GM21529 (cell line): ENCODE results near the gene AMPD3.

ENCODE experiments used
- ATAC-seq: cut with Tn5 transposase; IDR thresholded peaks from one replicate; pipeline ENCODE4 v1.9.1; 2021; ENCODE audit not compliant: unreplicated experiment

The AMPD3 gene

DNA sequence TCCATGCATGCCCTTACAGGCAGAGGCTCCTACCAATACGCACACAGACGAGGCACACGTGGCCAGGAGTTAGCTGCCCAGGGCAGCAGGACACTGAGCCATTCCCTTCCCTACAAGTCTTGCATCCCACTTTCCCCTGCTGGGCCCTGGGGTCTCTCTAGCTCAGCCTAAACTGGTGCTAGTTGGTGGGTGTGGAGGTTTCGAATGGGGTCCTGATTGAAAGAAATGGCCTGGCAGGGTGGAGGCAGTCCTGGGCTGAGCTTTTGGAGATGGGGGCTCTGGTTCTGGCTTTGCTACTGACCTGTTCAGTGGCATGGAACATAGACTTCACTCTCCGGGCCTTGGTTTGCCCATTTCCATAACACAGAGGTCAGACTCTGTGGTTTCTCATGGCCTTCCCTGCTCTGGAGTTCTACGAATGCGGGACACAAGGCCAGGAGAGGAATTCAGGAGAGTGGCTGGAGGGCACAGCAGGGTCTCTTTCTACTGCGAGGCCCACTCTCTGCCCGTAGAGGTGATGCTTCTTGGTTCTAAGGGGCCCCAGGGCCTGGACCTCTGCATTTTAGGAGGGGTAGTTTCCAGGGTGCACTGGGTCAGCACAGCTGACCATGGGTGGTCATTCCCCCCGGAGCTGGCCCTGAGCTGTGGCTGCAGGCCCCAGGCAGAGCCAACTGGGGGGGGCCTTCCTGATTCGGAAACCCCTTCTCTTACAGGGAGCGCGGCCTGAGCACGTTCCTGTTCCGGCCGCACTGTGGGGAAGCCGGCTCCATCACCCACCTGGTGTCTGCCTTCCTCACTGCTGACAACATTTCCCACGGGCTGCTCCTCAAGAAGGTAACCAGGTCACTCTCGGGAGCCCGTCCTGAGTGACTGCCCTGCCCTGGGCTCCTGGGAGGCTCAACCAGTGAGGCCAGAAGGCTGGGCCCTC lies 46.0 kb downstream of the AMPD3 start:
- ATAC-seq, result no peak

DNA sequence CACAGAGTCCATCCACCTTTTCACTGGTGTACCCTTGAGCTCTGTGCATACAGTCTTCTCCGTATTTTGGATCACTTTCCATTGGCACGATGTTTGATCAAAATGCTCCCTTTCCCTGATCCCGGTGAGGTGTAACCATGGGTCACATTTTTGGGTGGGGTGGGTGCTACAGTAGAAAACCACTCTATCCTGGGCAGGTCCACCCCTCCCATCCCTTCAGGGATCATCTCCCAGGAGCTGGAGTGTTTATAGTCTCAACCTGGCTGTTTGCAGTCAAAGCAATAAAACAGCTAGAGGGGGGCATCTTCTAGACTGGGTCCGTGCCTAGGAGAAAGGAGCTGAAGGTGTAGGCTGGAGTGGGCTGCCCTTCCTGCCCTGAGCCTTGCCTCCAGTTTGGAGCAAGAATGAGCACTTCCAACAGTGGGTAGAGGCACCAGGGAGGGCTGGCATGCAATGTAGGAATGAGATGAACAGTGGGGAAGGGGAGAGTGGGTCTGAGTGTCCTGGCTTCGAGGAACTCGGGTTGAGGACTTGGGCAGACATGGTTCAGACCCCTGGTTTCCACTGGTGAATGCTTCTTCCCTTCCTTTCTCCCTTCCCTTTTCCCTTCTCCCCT lies 47.1 kb downstream of the AMPD3 start:
- ATAC-seq, result no peak

DNA sequence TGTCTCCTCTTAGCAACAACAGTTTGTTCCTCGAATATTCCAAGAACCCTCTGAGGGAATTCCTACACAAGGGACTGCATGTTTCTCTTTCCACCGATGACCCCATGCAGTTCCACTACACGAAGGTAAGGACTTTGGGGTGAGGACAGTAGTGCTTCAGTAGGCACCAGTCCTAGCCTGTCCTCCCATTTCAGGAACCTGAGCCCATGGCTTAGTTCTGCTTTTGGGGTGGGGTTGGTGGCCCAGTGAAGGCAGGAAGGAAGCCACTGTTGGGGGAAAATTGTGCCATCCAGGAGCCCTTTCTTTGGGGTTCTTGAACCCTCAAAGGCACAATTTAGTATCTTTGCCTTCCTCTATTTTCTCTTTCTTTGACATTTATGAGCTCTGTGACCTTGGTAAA lies 47.7 kb downstream of the AMPD3 start:
- ATAC-seq, result no peak

DNA sequence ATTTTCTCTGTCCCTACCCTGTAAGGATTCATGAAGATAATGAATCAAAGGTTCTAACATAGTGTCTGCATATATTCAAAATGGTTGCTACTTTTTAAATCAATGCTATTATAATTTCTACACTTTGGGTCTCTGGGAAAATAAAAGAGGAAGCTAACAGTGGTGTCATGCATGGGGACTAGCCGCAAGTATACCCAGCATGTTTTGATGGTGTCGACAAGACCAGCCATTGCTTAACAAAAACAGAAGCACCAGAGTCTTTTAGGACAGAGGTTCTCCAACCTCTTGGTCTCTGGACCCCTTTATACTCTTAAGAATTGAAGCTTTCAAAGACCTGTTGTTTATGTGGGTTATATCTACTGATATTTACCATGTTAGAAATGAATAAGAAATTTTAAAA lies 48.2 kb downstream of the AMPD3 start:
- no peak for ATAC-seq

DNA sequence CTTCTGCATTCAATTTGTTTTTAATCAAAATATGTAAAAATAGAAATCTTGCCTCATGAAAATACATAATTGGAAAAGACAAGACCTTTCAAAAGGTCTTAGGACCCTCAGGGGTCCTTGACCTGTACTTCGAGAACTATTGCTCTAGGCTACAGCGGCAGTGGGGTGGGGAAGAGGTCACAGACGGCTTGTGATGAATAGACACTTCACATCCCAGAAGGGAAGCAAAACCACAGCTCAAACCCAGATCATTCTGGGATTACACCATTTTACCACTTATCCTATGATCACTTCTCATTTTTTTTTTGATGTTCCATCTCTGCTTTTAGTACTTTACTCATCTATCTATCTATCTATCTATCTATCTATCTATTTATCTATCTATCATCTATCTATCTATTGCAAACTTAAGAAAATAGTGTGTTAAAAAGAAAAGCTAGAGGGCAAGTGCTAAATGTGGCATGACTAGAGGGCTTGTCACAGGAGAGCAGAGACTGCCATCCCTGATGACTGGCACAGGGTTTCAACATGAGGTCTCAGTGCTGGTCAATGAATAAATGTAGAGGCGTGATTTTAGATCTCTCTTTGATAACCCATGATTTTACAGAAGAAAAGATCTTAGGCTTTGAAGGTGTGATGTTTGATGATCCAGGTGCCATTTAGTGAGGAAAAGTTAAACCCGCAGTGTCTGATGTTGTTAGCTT lies 48.9 kb downstream of the AMPD3 start:
- no peak for ATAC-seq

DNA sequence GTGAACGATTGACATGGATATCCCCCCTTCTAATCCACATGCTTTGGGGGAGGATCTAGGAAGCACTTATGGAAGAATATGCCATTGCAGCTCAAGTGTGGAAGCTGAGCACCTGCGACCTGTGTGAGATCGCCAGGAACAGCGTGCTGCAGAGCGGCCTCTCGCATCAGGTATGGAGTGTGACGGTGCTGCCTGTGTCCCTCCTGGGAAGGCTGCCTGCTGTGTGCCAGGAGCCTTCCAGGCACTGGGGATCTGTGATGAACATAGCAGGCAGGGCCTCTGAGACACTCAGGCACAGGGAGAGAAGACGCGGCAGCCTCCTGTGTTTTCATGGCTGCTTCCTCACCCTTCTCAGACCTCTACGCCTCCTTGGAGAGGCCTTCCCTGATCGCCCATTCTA lies 49.4 kb downstream of the AMPD3 start:
- no peak for ATAC-seq

DNA sequence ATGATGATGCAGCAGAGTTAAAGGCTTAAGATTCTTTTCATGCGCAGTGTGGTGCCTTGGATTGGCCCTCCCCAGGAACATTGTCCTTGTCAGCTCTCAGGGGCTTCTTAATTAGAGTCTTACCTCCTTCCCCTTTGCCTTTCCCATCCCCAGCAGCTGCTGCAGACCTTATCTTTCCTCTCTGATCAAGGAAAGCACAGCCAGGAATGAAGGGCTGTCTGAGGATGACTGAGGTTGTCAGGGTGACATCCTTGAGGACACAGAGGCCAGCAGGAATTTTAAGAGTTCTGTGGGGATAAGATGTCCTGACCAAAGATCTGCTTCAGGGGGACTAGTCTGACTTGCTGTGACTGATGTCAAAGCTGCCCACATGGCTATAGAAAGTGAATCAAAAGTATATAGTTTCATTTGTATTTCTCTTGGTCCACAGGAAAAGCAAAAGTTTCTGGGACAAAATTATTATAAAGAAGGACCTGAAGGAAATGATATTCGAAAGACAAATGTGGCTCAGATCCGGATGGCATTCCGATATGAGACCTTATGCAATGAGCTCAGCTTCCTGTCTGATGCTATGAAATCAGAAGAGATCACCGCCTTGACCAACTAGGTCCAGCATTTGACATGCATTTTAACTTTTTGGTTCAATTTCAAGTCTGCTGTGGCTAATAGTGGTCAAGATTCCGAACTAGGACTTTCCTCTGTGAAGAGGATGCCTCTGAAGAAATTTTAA lies 50.4 kb downstream of the AMPD3 start:
- no peak for ATAC-seq

DNA sequence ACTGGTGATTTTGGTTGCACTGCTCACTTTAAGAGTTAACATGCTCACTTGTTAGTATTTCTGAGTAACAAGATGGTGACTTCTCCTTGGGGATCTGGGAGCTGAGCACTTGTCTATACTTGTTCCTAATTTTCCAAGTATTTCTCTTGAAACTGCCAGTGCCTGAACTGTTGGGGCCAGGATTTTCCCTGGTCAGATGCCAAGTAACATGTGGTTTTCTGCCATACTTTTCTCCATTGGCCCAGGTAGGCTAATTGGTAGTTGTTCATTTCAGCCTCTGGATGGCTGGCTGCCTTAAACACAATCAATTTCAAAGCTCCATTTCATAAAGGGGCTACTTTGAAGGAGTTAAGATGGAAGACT lies 50.9 kb downstream of the AMPD3 start:
- no peak for ATAC-seq

DNA sequence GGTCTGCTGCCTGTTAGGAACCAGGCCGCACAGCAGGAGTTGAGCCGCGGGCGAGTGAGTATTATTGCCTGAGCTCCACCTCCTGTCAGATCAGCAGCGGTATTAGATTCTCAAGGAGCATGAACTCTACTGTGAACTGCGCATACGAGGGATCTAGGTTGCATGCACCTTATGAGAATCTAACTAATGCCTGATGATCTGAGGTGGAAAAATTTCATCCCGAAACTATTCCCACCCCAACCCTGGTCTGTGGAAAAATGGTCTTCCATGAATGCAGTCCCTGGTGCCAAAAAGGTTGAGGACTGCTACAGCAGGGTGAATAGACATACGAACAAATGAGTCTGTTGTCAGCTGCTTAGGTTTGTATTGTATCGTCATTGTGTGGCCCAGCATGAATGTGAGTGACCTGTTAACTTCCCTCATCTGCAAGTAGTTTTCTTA lies 56.1 kb downstream of the AMPD3 start:
- no peak for ATAC-seq

DNA sequence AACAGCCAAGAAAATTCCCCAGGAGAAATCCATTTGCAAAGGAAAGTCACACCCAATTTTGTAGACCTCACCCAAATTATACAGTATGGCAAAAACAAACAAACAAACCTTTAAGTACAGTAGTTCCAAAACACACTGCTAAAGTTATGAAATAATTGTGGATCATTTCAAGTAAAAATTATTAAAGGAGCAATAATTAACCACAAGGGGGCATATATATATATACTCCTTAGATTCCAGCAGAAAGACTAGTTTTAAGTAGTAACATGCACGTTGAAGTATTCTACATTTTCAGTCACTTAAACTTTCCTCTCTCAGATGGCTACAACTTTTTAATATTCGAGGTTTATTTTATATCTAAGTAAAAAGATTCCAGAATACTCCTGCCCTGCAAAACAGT lies 59.1 kb downstream of the AMPD3 start:
- ATAC-seq, result no peak

DNA sequence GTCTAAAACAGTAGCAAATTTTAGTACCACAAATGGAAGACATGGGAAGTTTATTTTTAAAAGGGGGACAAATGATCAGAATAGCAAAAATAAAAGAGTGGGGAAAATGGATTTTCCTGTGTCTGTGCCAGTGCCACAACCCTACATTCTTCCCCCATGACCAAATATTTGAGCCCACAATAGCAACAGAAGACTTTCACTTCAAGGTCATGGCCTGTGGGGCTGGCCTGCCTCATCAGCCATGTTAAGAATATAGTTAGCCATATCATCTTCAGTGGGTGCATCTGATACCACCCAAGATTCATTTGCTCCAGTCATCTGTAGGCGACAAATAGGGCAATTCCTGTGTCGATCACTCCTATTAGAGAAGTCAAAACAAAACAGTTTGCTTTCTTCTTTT lies 59.6 kb downstream of the AMPD3 start:
- ATAC-seq, result no peak

DNA sequence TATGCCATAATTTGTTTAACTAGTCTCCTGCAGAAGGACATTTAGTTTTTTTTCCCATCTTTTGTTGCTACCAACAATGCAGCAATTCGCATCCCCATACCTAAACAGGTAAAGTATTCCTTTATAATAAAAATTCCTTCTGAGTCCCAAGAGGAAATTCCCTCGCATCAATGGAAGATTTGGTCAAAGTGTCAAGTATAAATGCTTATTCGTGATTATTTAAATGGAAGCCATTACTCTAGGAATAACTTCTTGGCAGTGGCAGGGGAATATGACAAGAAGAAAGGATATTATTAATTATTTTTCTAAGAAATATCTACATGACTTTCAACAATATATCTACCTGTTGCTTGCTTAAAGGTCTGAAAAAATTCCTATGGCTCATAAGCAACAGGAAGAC lies 60.4 kb downstream of the AMPD3 start:
- no peak for ATAC-seq

DNA sequence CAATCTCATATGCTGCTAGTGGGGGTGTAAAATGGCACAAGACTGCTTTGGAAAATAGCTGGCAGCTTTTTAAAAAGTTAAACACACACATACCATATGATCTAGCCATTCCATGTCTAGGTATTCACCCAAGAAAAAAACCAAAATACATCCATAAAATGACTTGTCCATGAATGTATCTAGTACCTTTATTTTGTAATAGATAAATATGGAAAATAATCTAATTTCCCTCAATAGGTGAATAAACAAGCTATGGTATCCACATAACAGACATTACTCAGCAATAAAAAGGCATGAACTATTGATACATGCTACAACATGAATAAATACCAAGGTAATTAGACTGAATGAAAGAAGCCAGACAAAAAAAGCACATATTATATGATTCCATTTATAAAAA lies 63.1 kb downstream of the AMPD3 start:
- ATAC-seq, result no peak

DNA sequence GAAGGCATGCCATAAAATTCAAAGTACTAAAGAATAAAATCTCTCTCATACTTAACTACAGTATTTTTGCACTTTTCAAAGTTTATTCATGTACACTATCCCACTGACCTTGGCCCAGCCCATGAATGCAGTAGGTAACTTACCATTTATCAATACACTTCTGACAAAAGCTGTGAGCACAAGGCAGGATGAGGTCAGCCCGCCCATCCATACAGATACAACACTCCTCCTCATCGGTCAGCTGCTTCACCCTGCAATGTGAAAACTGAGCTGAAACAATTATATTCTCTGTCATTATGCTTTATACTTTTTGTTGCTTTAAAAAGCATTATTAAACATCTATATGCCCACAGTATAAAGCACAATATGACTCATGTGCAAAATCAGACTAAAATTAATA lies 63.8 kb downstream of the AMPD3 start:
- no peak for ATAC-seq

DNA sequence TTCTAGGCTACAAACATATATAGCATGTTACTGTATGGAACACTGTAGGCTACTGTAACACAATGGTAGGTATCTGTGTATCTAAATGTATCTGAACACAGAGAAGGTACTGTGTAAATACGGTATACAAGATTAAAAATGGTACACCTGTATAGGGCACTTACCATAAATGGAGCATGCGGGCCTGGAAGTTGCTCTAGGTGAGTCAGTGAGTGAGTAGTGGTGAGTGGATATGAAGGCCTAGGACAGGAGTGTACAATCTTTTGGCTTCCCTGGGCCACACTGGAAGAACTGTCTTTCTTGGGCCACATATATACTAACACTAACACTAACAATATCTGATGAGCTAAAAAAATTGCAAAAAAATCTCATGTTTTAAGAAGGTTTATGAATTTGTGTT lies 64.6 kb downstream of the AMPD3 start:
- no peak for ATAC-seq

DNA sequence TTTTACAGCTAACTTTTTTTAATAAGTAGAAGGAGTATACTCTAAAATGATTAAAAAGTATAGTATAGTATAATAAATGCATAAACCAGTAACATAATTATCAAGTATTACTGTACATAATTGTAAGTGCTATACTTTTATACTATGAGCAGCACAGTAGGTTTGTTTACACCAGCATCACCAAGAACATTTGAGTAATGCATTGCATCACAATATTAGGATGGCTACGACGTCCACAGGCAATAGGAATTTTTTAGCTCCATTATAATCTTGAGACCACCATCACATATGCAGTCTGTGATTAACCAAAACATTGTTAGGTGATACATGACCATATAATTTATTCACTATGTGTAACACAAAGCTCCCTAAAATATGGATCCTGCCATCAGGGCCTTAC lies 65.5 kb downstream of the AMPD3 start:
- no peak for ATAC-seq

DNA sequence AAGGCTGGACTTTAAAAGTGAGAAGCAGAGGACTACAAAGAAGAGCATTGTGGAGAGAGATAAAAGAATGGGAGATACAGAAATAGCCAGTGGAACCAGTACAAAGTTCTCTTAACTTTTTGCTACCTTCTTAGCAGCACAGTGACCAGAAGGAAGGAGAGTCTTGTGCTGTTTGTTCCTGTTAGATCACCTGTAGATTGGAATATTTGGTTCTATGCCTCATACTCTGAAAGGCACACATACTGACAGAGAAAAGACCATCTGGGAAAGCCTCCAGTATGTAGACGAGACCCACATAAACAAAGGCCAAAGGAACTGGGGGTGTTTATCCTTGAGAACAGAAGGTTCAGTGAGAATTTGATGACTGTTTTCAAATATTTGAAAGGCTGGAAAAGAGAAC lies 67.2 kb downstream of the AMPD3 start:
- no peak for ATAC-seq

DNA sequence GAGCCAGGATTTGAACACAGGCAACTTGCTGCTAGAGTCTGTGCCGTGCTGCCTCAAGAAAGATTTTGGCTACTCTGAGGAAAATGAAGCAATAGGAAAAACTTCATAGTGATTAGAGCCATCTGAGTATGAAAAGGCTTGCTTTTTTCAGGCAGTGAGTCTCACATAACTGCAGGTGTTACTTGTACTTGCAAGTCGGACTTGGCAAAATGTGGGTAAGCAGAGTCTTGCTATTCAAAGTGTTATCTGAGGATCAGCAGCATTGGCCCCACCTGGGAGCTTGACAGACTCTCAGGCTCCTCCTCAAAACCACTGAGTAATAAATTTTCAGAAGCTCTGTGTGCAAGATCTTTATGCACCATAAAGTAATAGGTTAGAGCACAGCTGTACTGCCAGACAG lies 67.9 kb downstream of the AMPD3 start:
- no peak for ATAC-seq

DNA sequence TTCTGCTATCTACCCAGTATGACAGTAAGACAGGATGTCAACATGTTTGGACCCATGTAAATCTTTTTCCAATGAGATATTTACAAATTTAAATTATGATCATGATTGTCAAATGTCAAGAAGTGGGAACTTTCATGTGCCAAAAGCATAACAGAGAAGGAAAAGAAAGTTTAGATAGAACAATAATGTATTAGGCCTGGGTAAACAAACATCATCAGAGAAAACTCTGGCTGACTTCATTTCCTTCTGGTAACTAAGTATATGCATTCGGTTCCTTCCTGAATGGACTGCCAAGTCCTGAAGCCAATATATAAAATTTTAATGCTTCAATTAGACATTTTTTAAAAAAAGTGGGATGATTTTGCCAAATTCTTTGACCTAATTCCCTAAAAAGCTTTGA lies 69.4 kb downstream of the AMPD3 start:
- ATAC-seq, result no peak

DNA sequence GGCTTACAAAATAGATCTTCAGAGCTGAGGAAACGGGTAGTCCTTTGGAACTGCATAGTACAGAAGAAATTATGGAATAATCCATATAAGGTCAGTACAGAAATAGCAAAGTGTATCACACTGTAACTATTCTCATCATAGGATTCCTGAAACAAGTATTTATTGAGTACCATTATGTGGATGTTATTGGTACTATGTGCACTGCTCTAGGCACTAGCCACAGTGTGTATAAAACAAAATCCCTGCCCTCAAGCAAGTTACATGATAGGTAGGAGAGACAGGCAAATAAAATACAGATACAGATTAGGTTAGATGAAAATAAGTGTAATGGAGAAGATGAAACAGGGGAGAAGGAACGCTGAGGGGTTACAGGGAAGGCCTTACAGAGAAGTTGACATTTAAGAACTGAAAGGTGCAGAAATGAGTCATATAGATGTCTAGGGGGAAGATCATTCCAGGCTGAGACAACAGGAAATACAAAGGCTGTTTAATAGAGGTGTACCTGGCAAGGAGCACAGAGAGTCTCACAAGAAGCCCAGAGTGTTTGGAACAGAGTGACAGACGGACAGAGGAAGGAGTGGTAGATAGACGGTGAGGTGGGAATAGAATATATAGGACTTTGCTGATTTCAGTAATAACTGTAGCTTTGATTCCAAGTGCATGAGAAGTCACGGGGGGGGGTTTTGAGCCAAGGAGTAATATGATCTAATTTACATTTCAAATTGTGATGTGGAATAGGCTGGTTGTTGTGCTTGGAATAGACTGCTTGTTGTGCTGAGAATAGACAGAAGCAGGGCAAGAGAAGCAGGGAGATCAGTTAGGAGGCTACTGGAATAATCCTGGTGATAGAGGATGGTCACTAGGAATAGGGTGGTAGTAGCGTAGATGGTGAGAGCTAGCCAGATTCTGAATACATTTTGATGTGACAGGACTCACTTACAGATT lies 72.2 kb downstream of the AMPD3 start:
- ATAC-seq, result peak; percentile 88
